GM12801 (cell line): ENCODE data around the gene PAEP.

ENCODE experiments used
- CTCF ChIP-seq: IDR thresholded peaks from one replicate; pipeline ENCODE4 v1.5.1; 2011; ENCODE audit warnings: control low read depth; ENCODE audit not compliant: insufficient read length; ENCODE audit errors: extremely low read depth

PAEP gene

GRCh38 chr9:135547756-135548736 is 13.5 kb upstream of the PAEP start:
- no peak for TF ChIP-seq CTCF

- no peak for TF ChIP-seq CTCF
Observed at GRCh38 chr9:135550344-135550918, 11.1 kb upstream of the PAEP start.

- no peak for TF ChIP-seq CTCF
Observed at GRCh38 chr9:135551031-135551430, 10.5 kb upstream of the PAEP start.

- no peak for TF ChIP-seq CTCF
Observed at GRCh38 chr9:135551456-135551855, 10.1 kb upstream of the PAEP start.

- TF ChIP-seq CTCF: no peak
Observed at GRCh38 chr9:135552021-135552697, 9.4 kb upstream of the PAEP start.

- no peak for TF ChIP-seq CTCF
Observed at GRCh38 chr9:135552698-135553171, 8.8 kb upstream of the PAEP start.

GRCh38 chr9:135554718-135555117 is 6.8 kb upstream of the PAEP start:
- TF ChIP-seq CTCF: no peak
